PC-3 (cell line): ENCODE data around the gene KCNIP4.

Source experiments
- CTCF ChIP-seq: fragments of 300-600 bp; sonication (generic); conservative IDR thresholded peaks from 2 replicates; pipeline ENCODE4 v1.5.1; 2017; ENCODE audit warnings: antibody characterized with exemption, low read depth, mild to moderate bottlenecking, low read length
- EZH2 ChIP-seq: fragments of 300-600 bp; sonication (generic); IDR thresholded peaks from one replicate; pipeline ENCODE4 v1.6.1; 2017; ENCODE audit warnings: antibody characterized with exemption, mild to moderate bottlenecking, low read length; ENCODE audit not compliant: unreplicated experiment
- EZH2phosphoT487 ChIP-seq: fragments of 300-600 bp; sonication (generic); IDR thresholded peaks from 2 replicates; pipeline ENCODE4 v1.6.1; 2018; ENCODE audit warnings: mild to moderate bottlenecking, antibody characterized with exemption, low read length, borderline replicate concordance

- TF ChIP-seq EZH2 (no peak), CTCF (no peak), EZH2phosphoT487 (no peak)
Measured at GRCh38 chr4:21571100-21571499, 377.5 kb downstream of the KCNIP4 start.
